H4 (cell line): ENCODE data around the gene ARHGAP18. TPM values are rescaled to one million over a fixed set of nuclear protein-coding genes. Genes with fewer than 3 reads are reported as not detected.

Experiments used
- DNase-seq: peaks from one replicate; pipeline ENCODE4 v3.0.0-alpha.2; 2015; ENCODE audit warnings: low spot score
- total RNA-seq: library from RNA; depleted of rRNA; stranded (reverse); fragments of >200 nt; shearing (Covaris generic); gene quantifications from 2 replicates; pipeline ENCODE4 v1.2.3, GENCODE V29; 2014

Gene ARHGAP18
- total RNA-seq, 1 experiment from 2014 or later, result 8.9 TPM

DNA sequence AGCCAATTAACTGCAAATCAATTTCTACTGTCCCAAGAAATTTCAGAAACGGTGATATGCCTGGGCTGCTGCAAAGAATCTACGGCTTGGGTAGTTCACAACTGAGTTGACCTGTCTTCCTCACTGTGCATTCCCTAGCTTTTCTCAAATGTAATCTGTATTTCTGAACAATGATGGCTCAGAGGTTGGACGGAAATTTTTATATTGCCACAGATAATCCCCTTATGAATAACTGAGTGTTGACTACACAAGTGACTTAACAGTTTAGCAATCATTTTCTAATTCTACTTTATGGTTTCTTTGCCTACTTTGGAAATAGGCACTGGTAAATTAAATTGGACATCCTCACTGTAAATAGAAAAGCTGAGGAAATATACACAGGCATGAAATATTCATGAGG, 94.5 kb downstream of the ARHGAP18 start:
- DNase-seq, result no peak

- DNase-seq, result no peak
Measured at GRCh38 chr6:129615020-129615419, 95.0 kb downstream of the ARHGAP18 start.

- DNase-seq, result no peak
Measured at GRCh38 chr6:129614464-129614863, 95.5 kb downstream of the ARHGAP18 start.

GRCh38 chr6:129612440-129612839, 97.5 kb downstream of the ARHGAP18 start:
- DNase-seq, result no peak

DNA sequence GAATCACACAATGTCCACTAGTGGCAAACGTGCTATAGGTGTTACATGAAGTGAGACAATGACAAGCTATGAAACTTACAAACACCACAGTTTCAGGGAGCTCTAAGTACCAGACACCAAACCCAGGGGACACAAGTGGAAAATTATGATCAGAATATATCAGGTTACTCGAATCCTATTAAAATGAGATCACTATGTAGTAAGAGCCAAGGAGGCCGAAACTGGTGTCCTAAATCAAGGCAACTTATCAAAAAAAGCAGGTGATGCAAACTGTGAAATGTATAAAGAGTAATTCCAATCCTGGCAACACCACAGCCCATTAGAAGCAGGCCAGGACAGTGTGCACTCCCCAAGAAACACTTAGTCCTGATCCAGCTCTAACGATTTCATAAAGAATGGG, 100.3 kb downstream of the ARHGAP18 start:
- no peak for DNase-seq

- DNase-seq, result no peak
Measured at GRCh38 chr6:129608886-129609537, 101.0 kb downstream of the ARHGAP18 start.

DNA sequence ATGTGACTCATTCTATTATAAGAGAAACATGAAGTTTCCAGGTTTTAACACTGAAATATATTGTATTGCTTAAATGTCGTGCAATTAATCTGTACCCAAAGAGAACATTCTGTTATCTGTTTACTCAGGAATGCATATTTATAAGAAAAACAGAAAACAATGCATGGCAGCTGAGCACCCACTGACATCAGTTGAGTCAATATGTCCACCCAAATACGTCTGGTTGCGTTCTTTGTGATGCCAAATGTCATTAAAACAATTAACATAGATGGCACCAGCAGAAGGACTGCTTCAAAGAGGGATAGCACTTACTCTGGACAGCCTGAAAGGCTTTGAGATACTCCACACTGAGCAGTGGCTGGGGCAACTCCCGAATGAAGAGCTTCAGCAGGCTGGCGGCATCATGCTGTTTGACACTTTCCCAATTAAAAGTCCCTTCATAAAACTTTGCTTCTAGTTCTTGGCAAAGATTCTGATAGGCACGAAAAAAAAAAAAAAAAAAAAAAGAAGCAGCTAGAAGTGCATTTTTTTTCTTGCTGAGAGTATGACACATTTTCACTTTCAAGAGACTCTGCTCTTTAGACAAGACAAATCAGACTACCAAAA, 102.3 kb downstream of the ARHGAP18 start:
- no peak for DNase-seq

GRCh38 chr6:129606664-129607063, 103.3 kb downstream of the ARHGAP18 start:
- peak; percentile 11 for DNase-seq

DNA sequence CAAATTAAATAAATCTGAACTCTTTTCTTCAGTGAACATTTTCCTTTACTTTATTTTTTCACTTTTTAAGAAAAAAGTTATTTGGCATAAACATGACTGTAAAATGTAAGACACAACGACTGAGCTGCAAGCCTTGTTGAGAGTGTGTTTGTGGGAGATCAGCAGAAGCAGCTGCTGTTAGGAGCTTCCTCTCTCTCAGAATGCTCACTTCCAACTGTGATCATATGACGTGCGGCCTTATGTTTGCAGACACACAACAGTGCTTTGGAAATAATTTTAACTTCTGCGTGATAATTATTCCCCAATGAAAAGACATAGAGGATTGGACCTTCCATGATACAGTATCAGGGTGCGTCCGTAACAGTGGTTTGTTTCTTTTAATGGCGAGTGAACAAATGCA, 104.0 kb downstream of the ARHGAP18 start:
- DNase-seq, result no peak

DNA sequence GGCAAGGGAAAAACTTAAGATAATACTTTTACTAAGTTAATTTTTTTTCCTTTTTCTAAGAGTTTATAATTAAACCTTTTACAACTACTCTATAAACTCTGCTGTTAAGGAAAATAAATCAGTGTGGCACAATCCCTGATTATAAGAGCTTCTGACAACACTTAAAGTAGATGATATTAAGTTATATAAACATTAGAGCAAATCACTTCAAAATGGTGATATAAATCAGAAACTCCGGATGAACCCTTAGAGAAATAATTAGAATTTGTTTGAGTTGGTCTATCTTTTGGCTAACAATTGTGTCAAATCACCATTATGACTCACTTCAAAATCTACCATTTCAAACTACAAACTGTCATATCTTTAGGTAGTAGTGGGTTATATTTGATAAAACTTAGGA, 104.9 kb downstream of the ARHGAP18 start:
- DNase-seq, result no peak

- no peak for DNase-seq
Measured at GRCh38 chr6:129604321-129604720, 105.7 kb downstream of the ARHGAP18 start.

- no peak for DNase-seq
Measured at GRCh38 chr6:129603741-129604140, 106.2 kb downstream of the ARHGAP18 start.

DNA sequence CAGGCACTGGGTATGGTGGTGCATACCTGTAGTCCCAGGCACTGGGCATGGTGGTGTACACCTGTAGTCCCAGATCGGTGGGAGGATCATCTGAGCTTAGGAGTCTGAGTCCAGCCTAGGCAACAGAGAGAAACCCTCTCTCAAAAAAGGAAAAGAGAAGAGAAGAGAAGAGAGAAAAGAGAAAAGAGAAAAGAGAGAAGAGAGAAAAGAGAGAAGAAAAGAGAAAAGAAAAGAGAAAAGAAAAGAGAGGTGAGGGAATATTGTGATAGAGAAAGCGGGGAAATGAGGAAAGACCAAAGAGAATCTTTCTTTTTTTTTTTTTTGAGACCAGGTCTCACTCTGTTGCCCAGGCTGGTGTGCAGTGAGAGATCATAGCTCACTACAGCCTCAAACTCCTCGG, 108.7 kb downstream of the ARHGAP18 start:
- DNase-seq, result no peak

DNA sequence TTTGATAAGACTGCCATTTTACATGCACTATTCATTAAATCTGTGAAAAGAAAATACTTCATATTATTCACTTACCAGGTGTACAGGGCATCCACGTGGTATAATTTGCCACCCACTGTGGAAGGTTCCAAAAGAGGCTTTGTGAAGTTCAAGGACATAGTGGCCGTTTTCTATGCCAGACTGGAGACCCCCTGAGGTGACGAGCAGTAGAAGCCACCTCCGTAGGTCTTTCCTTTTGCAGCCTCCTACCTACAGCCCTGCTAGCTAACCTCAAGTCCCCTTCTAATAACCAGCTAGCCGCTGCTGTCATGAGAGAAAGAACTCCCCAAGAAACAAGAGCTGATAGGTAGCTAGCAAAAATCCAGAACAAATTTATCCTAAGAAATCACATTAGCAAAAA, 110.5 kb downstream of the ARHGAP18 start:
- no peak for DNase-seq

DNA sequence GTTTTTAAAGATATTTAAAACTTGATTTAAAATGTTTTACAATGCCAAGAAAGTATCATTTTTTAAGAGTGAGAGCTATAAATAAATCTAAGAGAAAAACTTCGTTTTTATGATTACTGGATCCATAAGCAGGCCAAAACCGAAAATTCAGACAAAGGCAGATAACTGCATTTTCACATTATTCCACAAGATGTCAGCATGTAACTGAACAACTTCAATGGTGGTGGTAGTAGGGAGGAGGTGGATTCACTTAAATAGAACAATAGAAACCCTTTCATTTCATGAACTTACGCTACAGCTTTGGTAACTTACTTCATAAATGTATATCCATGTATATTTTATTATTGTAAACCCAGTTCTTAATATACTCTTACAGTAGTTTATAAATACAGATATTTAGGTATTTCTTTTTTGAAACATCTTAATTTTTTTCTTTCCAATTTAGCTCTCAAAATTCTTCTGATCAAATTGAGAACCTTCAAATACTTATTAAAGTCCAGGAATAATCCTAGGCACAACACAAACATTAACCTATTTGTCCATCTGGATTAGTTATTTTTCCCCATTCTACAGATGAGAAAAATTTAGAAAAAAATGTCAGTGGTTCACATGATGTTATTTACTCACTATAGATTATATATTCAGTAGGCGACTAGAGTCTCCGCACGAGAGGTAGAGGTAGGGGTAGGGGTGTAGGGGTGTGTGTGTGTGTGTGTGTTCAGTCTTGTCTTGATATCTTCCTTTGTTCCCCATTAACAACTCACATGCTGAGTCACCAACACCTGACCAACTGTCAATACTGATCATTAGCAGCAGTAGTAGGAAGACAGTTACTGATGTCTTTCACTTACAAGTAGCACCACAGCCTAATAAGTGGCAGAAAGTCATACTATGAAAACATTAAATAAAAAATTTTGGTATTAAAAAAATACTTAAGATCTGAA, 111.5 kb downstream of the ARHGAP18 start:
- DNase-seq, result peak; percentile 62

DNA sequence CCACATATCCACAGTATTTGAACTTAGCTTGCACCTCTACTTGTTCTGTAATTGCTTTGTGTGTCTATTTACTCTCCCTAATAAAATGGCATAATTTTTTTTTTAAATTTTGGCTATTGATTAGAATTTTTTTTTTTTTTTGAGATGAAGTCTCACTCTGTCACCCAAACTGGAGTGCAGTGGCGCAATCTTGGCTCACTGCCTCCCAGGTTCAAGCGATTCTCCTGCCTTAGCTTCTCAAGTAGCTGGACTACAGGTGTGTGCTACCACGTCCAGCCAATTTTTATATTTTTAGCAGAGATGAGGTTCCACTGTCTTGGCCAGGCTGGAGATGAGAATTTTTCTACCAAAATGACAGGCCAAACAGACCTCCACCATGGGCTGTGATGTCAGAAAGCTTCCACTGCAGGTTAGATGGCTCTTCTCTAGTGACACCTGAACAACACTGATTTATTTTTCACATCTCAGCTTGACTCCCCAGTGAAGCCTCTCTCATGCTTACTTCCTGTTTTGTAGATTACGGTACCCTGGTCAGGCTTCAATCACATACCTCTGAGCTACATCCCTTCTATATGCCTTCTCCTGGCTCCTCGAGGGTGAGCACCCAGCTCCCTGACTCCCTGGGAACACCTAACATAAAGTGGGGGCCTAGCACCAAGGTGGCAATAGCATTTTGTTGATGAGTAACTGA, 112.8 kb downstream of the ARHGAP18 start:
- DNase-seq, result no peak

DNA sequence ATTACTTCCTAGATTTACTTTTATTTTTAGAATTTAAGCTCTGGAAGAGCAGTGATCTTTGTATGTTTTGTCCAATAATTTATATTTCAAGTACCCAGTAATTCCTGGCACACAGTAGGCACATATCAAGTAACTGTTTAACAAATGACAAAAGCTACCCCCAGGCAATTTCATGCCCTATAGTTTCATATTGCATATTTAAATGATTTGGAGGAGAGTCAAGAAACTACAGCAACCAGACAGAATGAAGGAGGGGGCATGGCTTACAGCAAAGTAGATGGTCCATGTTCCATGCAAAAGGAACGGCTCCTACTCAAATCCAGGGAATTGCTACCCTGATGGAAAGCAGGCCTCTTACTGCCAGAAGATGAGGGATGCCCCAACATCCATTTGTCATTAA, 113.5 kb downstream of the ARHGAP18 start:
- DNase-seq, result no peak

- DNase-seq, result peak; percentile 27
Measured at GRCh38 chr6:129593233-129593564, 116.8 kb downstream of the ARHGAP18 start.

GRCh38 chr6:129592516-129593232, 117.3 kb downstream of the ARHGAP18 start:
- no peak for DNase-seq

DNA sequence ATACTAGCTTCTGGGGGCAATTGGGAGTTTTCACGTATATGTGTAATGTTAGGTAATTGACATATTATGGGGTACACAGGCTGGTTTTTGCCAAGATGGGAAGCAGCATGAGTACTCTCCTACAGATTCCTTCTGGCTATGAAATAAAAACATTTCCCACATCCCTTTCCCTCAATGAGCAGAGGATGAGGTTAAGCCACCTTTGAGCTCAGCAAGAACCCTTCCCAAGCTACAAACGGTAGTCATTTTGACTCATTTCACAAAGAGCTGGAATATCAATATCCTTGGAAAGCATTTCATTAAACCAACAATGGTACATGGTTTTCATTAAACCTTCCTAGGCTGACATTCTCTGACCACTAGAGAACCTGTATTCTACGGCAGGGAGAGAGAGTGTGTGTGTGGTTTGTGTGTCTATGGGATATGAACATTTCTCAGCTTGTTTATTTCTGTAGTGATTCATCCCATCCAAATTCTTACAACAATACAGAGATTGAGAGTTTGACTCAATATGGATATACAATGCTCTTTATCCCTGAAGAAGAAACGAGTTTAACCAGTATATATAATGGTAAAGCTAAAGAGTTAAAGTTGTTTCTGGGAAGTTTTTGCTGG, 119.5 kb downstream of the ARHGAP18 start:
- peak; percentile 47 for DNase-seq

DNA sequence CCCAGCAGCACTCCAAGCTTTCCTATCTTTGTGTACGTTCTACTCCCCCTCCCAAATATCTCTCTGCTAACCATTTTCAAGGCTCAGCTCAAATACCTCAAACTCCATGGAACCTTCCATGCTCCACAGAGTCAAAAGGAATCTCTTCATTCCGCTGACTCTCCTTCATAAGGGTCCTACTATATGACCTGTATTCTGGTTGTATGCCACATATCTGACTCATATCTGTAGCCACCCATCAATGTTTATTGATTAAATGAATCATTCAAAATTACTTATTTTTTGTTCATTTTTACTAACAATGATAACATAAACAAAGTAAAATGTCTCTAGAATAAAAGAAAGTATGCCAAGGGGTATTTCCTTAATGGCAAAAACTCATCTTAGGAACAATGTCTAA, 123.2 kb downstream of the ARHGAP18 start:
- DNase-seq, result no peak
